GM12878 (cell line): ENCODE data around the gene ISM1.

Experiments used
- CBFB ChIP-seq: IDR thresholded peaks from 2 replicates; pipeline ENCODE4 v1.6.1; 2016; ENCODE audit warnings: antibody characterized with exemption, low read depth
- EZH2 ChIP-seq: IDR thresholded peaks from 2 replicates; pipeline ENCODE4 v1.6.1; 2012; ENCODE audit warnings: low read depth, mild to moderate bottlenecking, control low read depth, inconsistent platforms, low read length, borderline replicate concordance; ENCODE audit not compliant: control insufficient read depth
- GABPA ChIP-seq: IDR thresholded peaks from 2 replicates; pipeline ENCODE4 v1.6.1; 2014; ENCODE audit warnings: antibody characterized with exemption, low read depth, mild to moderate bottlenecking, inconsistent platforms
- POLR2AphosphoS5 ChIP-seq: IDR thresholded peaks from 2 replicates; pipeline ENCODE4 v1.6.1; 2011; ENCODE audit warnings: mild to moderate bottlenecking, low read length, inconsistent platforms
- TF ChIP-seq, protein P1 (sequence below): IDR thresholded peaks from 2 replicates; pipeline ENCODE4 v1.6.1; 2012; ENCODE audit warnings: low read depth, low read length, improper control_type of control experiment
- TF ChIP-seq, protein P2 (sequence below): fragments of 450-650 bp; formaldehyde crosslinking; IDR thresholded peaks from 2 replicates; pipeline ENCODE4 v1.5.0; 2022; ENCODE audit warnings: mild to moderate bottlenecking, missing genetic modification characterization
- TF ChIP-seq, protein P3 (sequence below), 3 experiments: IDR thresholded peaks in 2 of 3; conservative IDR thresholded peaks in 1 of 3; 2 replicates each; pipeline ENCODE4 v1.5.1; 2011; ENCODE audit warnings: low read depth in 3 of 3, low read length in 3 of 3, mild to moderate bottlenecking in 3 of 3, control low read depth in 2 of 3, moderate library complexity in 2 of 3, inconsistent platforms in 1 of 3, mixed read lengths in 1 of 3; ENCODE audit not compliant: control insufficient read depth in 2 of 3, insufficient read depth in 1 of 3; ENCODE audit errors: extremely low read depth in 1 of 3

DNA sequence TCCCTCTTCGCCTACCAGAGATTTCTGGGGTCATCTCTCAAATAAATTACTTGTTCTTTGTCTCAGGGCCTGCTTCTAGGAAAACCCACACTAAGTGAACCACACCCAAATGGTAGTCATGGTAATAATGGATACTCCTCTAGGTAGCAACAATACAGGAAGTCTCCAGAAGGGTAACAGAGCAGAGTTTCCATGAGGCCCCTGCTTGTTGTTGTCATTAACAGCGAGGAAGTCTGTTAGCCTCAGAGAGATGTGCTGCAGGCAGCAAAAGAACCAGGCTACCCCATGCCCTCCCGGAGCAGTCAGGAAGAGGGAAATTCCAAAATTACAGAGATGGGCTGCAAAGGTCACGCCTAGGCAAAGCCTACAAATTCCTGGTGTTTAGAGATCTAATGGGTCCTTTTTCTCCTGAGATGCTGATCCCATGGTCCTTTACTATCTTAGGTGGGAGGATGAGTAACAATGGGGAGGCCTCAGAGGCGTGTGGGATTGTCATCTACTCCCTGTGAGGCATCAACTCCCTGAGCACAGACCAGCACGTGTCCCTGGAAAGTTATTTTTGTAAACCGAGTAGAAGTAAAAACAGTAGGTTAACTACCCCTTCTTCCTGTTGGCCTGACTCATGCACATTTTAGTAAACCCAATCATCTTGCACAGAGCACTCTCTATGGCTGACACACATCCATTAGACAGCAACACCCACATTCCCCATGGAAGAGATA lies 10.1 kb downstream of the ISM1 start:
- TF ChIP-seq, protein P1, sequence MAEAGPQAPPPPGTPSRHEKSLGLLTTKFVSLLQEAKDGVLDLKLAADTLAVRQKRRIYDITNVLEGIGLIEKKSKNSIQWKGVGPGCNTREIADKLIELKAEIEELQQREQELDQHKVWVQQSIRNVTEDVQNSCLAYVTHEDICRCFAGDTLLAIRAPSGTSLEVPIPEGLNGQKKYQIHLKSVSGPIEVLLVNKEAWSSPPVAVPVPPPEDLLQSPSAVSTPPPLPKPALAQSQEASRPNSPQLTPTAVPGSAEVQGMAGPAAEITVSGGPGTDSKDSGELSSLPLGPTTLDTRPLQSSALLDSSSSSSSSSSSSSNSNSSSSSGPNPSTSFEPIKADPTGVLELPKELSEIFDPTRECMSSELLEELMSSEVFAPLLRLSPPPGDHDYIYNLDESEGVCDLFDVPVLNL = no peak
- TF ChIP-seq, protein P2, sequence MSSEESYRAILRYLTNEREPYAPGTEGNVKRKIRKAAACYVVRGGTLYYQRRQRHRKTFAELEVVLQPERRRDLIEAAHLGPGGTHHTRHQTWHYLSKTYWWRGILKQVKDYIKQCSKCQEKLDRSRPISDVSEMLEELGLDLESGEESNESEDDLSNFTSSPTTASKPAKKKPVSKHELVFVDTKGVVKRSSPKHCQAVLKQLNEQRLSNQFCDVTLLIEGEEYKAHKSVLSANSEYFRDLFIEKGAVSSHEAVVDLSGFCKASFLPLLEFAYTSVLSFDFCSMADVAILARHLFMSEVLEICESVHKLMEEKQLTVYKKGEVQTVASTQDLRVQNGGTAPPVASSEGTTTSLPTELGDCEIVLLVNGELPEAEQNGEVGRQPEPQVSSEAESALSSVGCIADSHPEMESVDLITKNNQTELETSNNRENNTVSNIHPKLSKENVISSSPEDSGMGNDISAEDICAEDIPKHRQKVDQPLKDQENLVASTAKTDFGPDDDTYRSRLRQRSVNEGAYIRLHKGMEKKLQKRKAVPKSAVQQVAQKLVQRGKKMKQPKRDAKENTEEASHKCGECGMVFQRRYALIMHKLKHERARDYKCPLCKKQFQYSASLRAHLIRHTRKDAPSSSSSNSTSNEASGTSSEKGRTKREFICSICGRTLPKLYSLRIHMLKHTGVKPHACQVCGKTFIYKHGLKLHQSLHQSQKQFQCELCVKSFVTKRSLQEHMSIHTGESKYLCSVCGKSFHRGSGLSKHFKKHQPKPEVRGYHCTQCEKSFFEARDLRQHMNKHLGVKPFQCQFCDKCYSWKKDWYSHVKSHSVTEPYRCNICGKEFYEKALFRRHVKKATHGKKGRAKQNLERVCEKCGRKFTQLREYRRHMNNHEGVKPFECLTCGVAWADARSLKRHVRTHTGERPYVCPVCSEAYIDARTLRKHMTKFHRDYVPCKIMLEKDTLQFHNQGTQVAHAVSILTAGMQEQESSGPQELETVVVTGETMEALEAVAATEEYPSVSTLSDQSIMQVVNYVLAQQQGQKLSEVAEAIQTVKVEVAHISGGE = no peak
- TF ChIP-seq EZH2 (no peak), CBFB (no peak), GABPA (no peak), POLR2AphosphoS5 (no peak)
- TF ChIP-seq, protein P3, sequence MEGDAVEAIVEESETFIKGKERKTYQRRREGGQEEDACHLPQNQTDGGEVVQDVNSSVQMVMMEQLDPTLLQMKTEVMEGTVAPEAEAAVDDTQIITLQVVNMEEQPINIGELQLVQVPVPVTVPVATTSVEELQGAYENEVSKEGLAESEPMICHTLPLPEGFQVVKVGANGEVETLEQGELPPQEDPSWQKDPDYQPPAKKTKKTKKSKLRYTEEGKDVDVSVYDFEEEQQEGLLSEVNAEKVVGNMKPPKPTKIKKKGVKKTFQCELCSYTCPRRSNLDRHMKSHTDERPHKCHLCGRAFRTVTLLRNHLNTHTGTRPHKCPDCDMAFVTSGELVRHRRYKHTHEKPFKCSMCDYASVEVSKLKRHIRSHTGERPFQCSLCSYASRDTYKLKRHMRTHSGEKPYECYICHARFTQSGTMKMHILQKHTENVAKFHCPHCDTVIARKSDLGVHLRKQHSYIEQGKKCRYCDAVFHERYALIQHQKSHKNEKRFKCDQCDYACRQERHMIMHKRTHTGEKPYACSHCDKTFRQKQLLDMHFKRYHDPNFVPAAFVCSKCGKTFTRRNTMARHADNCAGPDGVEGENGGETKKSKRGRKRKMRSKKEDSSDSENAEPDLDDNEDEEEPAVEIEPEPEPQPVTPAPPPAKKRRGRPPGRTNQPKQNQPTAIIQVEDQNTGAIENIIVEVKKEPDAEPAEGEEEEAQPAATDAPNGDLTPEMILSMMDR (IDR thresholded peaks at IDR 0.05 in 2 of 3, conservative IDR thresholded peaks at IDR 0.05 in 1 of 3; ENCODE audit: control insufficient read depth in 2 of 3, extremely low read depth in 1 of 3, insufficient read depth in 1 of 3, low read depth in 3 of 3, low read length in 3 of 3) = no peak
